H1 (cell line): ENCODE results near the gene SGSH. TPM values are rescaled to one million over a fixed set of nuclear protein-coding genes. Genes with fewer than 3 reads are reported as not detected.

Source experiments
- BCL11A ChIP-seq, 2 experiments: IDR thresholded peaks; one replicate each; pipeline ENCODE4 v1.6.1; 2011; ENCODE audit warnings: low read depth in 2 of 2, low read length in 2 of 2, mild to moderate bottlenecking in 2 of 2
- POLR2A ChIP-seq, 2 experiments: IDR thresholded peaks; 1 replicate in 1 of 2; 2 replicates in 1 of 2; pipeline ENCODE4 v1.6.1; 2011; ENCODE audit warnings: low read depth in 2 of 2, low read length in 2 of 2, mild to moderate bottlenecking in 2 of 2; ENCODE audit errors: control extremely low read depth in 1 of 2
- polyA plus RNA-seq, 7 experiments: library from polyadenylated mRNA; depleted of rRNA in 3 of 7; stranded (reverse) in 5 of 7; unstranded in 2 of 7; fragments of >200 nt in 5 of 7; fragments of 200-250 nt in 2 of 7; gene quantifications; 1 replicate in 5 of 7; 2 replicates in 1 of 7; 4 replicates in 1 of 7; pipeline versions ENCODE4 v1.2.1 to v1.2.3, GENCODE V29; 2011 to 2013; ENCODE audit warnings: missing spikeins in 2 of 7, mixed read lengths in 2 of 7
- total RNA-seq: library from RNA; stranded (reverse); fragmentation: NEBNext Ultra II Directional; extraction: Animal tissue kit (Norgen Biotek cat#: 25700); gene quantifications from 2 replicates; pipeline ENCODE4 v1.2.1, GENCODE V29; 2021

The SGSH gene
- total and polyA plus RNA-seq, 2 of the 8 experiments (the other 6 are each of a cell fraction or from before 2014, with no cell fraction given): 18.0 to 19.6 TPM

GRCh38 chr17:80176757-80177156 lies 43.4 kb downstream of the SGSH start (continued):
- TF ChIP-seq BCL11A (IDR thresholded peaks at IDR 0.05; ENCODE audit: low read depth in 2 of 2, low read length in 2 of 2) (no peak), POLR2A (IDR thresholded peaks at IDR 0.05; ENCODE audit: control extremely low read depth in 1 of 2, low read depth in 2 of 2, low read length in 2 of 2) (no peak)
- TF ChIP-seq, all 59 proteins: peak for 0
